CD14-positive monocyte (primary cell): ENCODE data around the gene ZRANB3. TPM values are rescaled to one million over a fixed set of nuclear protein-coding genes. Genes with fewer than 3 reads are reported as not detected.

Experiments
- DNase-seq, 3 donors: peaks; one replicate each; pipeline ENCODE4 v3.0.0-alpha.2; 2011 to 2022
- H2AFZ ChIP-seq: 2 replicates; pipeline ENCODE4 v1.6.0; 2012; ENCODE audit warnings: mild to moderate bottlenecking, low read depth, low read length, inconsistent platforms; ENCODE audit not compliant: insufficient read depth, poor library complexity, severe bottlenecking
- H3K27ac ChIP-seq, 2 donors: 1 replicate in 1 of 2; 2 replicates in 1 of 2; pipeline ENCODE4 v1.5.1; 2012 to 2013; ENCODE audit warnings: low read length in 2 of 2, control low read depth in 1 of 2, inconsistent platforms in 1 of 2, low read depth in 1 of 2, mild to moderate bottlenecking in 1 of 2
- H3K27me3 ChIP-seq, 2 donors: one replicate each; pipeline versions ENCODE4 v1.6.0 to v1.6.1; 2011 to 2013; ENCODE audit warnings: low read length in 2 of 2; ENCODE audit not compliant: control insufficient read depth in 2 of 2, insufficient read depth in 2 of 2
- H3K36me3 ChIP-seq, 2 donors: replicated peaks in 1 of 2; 1 replicate in 1 of 2; 2 replicates in 1 of 2; pipeline versions ENCODE4 v1.5.1 to v1.6.1; 2012 to 2013; ENCODE audit warnings: low read length in 2 of 2, control low read depth in 1 of 2, inconsistent platforms in 1 of 2, mild to moderate bottlenecking in 1 of 2; ENCODE audit not compliant: insufficient read depth in 2 of 2, control insufficient read depth in 1 of 2
- H3K4me1 ChIP-seq, 2 donors: 1 replicate in 1 of 2; 2 replicates in 1 of 2; pipeline versions ENCODE4 v1.5.1 to v1.6.1; 2012 to 2013; ENCODE audit warnings: low read length in 2 of 2, control low read depth in 1 of 2, inconsistent platforms in 1 of 2, mild to moderate bottlenecking in 1 of 2, moderate library complexity in 1 of 2; ENCODE audit not compliant: insufficient read depth in 2 of 2, control insufficient read depth in 1 of 2
- H3K4me2 ChIP-seq: replicated peaks from 2 replicates; pipeline ENCODE3; 2012; ENCODE audit warnings: low read length, moderate library complexity, mild to moderate bottlenecking; ENCODE audit not compliant: poor library complexity, severe bottlenecking; ENCODE audit errors: extremely low read depth
- H3K4me3 ChIP-seq, 3 experiments: fragments of 200-600 bp in 1 of 3; sonication (generic) in 1 of 3; replicated peaks in 1 of 3; 1 replicate in 2 of 3; 2 replicates in 1 of 3; pipeline ENCODE4 v1.5.1; 2011 to 2013; ENCODE audit warnings: low read length in 3 of 3, mild to moderate bottlenecking in 3 of 3, control low read depth in 2 of 3, low read depth in 2 of 3, inconsistent platforms in 1 of 3, moderate library complexity in 1 of 3
- H3K79me2 ChIP-seq: 2 replicates; pipeline ENCODE4 v1.6.0; 2012; ENCODE audit warnings: mild to moderate bottlenecking, control low read depth, inconsistent platforms, low read length, moderate library complexity; ENCODE audit not compliant: insufficient read depth
- H3K9ac ChIP-seq: 2 replicates; pipeline ENCODE4 v1.6.0; 2017; ENCODE audit warnings: low read length, mild to moderate bottlenecking; ENCODE audit not compliant: insufficient read depth, poor library complexity, severe bottlenecking
- H3K9me3 ChIP-seq, 2 donors: replicated peaks in 1 of 2; 1 replicate in 1 of 2; 2 replicates in 1 of 2; pipeline versions ENCODE4 v1.5.1 to v1.6.1; 2012 to 2013; ENCODE audit warnings: low read length in 2 of 2, control low read depth in 1 of 2; ENCODE audit not compliant: control insufficient read depth in 1 of 2, insufficient read depth in 1 of 2
- H4K20me1 ChIP-seq: 2 replicates; pipeline ENCODE4 v1.6.0; 2012; ENCODE audit warnings: mild to moderate bottlenecking, low read length, control low read depth, moderate library complexity; ENCODE audit not compliant: insufficient read depth
- H3K27ac Mint-ChIP-seq, 7 donors: one replicate each; pipeline ENCODE4 v1.8.0; 2020; ENCODE audit warnings: mild to moderate bottlenecking in 7 of 7, mixed read lengths in 7 of 7, moderate library complexity in 6 of 7, inconsistent platforms in 2 of 7
- H3K27me3 Mint-ChIP-seq, 3 donors: one replicate each; pipeline ENCODE4 v1.8.0; 2021 to 2022; ENCODE audit warnings: low read depth in 3 of 3, mild to moderate bottlenecking in 3 of 3, mixed read lengths in 3 of 3, moderate library complexity in 3 of 3, inconsistent platforms in 1 of 3
- H3K36me3 Mint-ChIP-seq, 2 donors: one replicate each; pipeline ENCODE4 v1.8.0; 2020; ENCODE audit warnings: mixed read lengths in 2 of 2, inconsistent platforms in 1 of 2, mild to moderate bottlenecking in 1 of 2
- H3K4me1 Mint-ChIP-seq: one replicate; pipeline ENCODE4 v1.8.0; 2020; ENCODE audit warnings: mild to moderate bottlenecking, mixed read lengths
- H3K4me3 Mint-ChIP-seq, 2 donors: one replicate each; pipeline ENCODE4 v1.8.0; 2020; ENCODE audit warnings: mild to moderate bottlenecking in 2 of 2, mixed read lengths in 2 of 2, moderate library complexity in 1 of 2
- H3K9me3 Mint-ChIP-seq, 7 donors: one replicate each; pipeline ENCODE4 v1.8.0; 2020 to 2022; ENCODE audit warnings: mixed read lengths in 7 of 7, mild to moderate bottlenecking in 6 of 7, moderate library complexity in 6 of 7, inconsistent platforms in 2 of 7
- WGBS: methylation state at CpG from one replicate; pipeline ENCODE4 v1.1.5; 2013; ENCODE audit warnings: missing lambda C conversion rate; ENCODE audit not compliant: insufficient coverage; 5-methylcytosine and 5-hydroxymethylcytosine counted together
- intact Hi-C, 2 donors: fragments of 100-400 bp; cut with micrococcal nuclease; formaldehyde crosslinking; loops; one replicate each; pipeline versions ENCODE4 v1.15.0 to v1.15.1; 2023
- polyA plus RNA-seq, 3 donors: library from polyadenylated mRNA; depleted of rRNA in 1 of 3; unstranded in 2 of 3; stranded (reverse) in 1 of 3; fragments of 300-500 nt in 2 of 3; fragments of >200 nt in 1 of 3; fragmentation: Illumina TruSeq in 2 of 3; gene quantifications; 1 replicate in 2 of 3; 2 replicates in 1 of 3; pipeline ENCODE4 v1.2.3, GENCODE V29; 2012 to 2021
- TF ChIP-seq, protein P1 (sequence below): fragments of 200-600 bp; IDR thresholded peaks from one replicate; pipeline ENCODE4 v1.8.0; 2022; ENCODE audit warnings: antibody characterized with exemption, mild to moderate bottlenecking

Gene ZRANB3
- polyA plus RNA-seq, 3 donors = 0.47 to 3.5 (median 0.64) TPM

GRCh38 chr2:135132314-135132713 lies 398.7 kb downstream of the ZRANB3 start:
- WGBS = no CpG with 5 or more reads among the region's 1 CpG
- Mint-ChIP-seq H3K36me3 (peaks cover 74 to 80% of the 10 kb centered on the region in 2 donors), H3K27ac (no peak overlapping the region), H3K4me1 (no peaks in the 10 kb centered on the region), H3K27me3 (no peaks in the 10 kb centered on the region), H3K4me3 (no peak overlapping the region), H3K9me3 (peaks cover 0 to 1% (median under 1%) of the 10 kb centered on the region in 7 donors)
- H3K9ac ChIP-seq = no peak overlapping the region
- TF ChIP-seq, protein P1, sequence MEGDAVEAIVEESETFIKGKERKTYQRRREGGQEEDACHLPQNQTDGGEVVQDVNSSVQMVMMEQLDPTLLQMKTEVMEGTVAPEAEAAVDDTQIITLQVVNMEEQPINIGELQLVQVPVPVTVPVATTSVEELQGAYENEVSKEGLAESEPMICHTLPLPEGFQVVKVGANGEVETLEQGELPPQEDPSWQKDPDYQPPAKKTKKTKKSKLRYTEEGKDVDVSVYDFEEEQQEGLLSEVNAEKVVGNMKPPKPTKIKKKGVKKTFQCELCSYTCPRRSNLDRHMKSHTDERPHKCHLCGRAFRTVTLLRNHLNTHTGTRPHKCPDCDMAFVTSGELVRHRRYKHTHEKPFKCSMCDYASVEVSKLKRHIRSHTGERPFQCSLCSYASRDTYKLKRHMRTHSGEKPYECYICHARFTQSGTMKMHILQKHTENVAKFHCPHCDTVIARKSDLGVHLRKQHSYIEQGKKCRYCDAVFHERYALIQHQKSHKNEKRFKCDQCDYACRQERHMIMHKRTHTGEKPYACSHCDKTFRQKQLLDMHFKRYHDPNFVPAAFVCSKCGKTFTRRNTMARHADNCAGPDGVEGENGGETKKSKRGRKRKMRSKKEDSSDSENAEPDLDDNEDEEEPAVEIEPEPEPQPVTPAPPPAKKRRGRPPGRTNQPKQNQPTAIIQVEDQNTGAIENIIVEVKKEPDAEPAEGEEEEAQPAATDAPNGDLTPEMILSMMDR = no peak
- H3K36me3 ChIP-seq = peaks cover 90 to 95% of the 10 kb centered on the region in 2 donors
- H4K20me1 ChIP-seq = no peaks in the 10 kb centered on the region
- H3K79me2 ChIP-seq = no peaks in the 10 kb centered on the region
- no peaks in the 10 kb centered on the region for H3K9me3 ChIP-seq
- no peak overlapping the region for H3K4me3 ChIP-seq
- H3K4me1 ChIP-seq = no peaks in the 10 kb centered on the region
- no peak overlapping the region for H3K4me2 ChIP-seq
- no peak overlapping the region for H2AFZ ChIP-seq
- intact Hi-C loops = no loop called here
- DNase-seq = no peak
- H3K27me3 ChIP-seq = no peaks in the 10 kb centered on the region
- H3K27ac ChIP-seq = no peak overlapping the region

DNA sequence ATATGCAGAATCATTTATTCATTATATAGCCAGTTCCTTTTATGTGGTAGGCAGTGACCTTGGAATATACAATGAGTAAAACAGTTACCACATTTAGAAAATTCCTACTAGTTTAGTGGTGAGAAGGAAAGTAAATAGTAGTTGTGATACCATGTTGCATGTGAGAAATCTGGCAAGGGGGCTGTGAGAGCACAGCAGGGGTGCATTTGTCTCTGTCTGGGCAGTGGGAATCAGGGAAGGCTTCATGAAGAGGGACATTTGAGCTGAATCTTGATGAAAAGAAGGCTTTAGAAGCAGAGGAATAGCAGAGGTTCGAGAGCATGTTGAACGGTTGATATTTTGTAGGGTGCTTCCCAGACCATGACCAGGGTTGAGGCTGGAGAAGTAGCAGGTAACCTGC lies 400.3 kb downstream of the ZRANB3 start:
- no peaks in the 10 kb centered on the region for H3K4me1 ChIP-seq
- no peak overlapping the region for H2AFZ ChIP-seq
- H4K20me1 ChIP-seq = no peaks in the 10 kb centered on the region
- H3K9me3 ChIP-seq = no peaks in the 10 kb centered on the region
- Mint-ChIP-seq H3K27ac (no peak overlapping the region), H3K4me3 (no peak overlapping the region), H3K36me3 (peaks cover 72 to 82% of the 10 kb centered on the region in 2 donors), H3K9me3 (peaks cover 2 to 6% (median 4%) of the 10 kb centered on the region in 7 donors), H3K4me1 (no peaks in the 10 kb centered on the region), H3K27me3 (no peaks in the 10 kb centered on the region)
- no peak overlapping the region for H3K9ac ChIP-seq
- no peak overlapping the region for H3K27ac ChIP-seq
- no peak for DNase-seq
- H3K79me2 ChIP-seq = no peaks in the 10 kb centered on the region
- peaks cover 91 to 95% of the 10 kb centered on the region in 2 donors for H3K36me3 ChIP-seq
- no peaks in the 10 kb centered on the region for H3K27me3 ChIP-seq
- 65% methylated on average over 2 of the region's 2 CpGs for WGBS
- TF ChIP-seq, protein P1 = no peak
- intact Hi-C loops = no loop called here
- no peak overlapping the region for H3K4me3 ChIP-seq
- no peak overlapping the region for H3K4me2 ChIP-seq
